Psoas muscle (tissue), 8 donors: ENCODE measurements around the gene RREB1. TPM values are rescaled to one million over a fixed set of nuclear protein-coding genes. Genes with fewer than 3 reads are reported as not detected.

ENCODE experiments used
- ATAC-seq, 4 donors: fragments of 200-7000 bp; cut with Tn5 transposase; one replicate each; pipeline ENCODE4 v1.9.1; 2020; ENCODE audit warnings: moderate library complexity in 3 of 4, mild to moderate bottlenecking in 2 of 4
- DNase-seq, 2 donors: peaks; one replicate each; pipeline ENCODE4 v3.0.0-alpha.2; 2020
- H3K27ac ChIP-seq: fragments of 200-600 bp; one replicate; pipeline ENCODE4 v1.8.0; 2022
- H3K27me3 ChIP-seq, 3 donors: fragments of 200-600 bp in 1 of 3; one replicate each; pipeline versions ENCODE4 v1.6.1 to v1.8.0; 2013 to 2022; ENCODE audit warnings: low read length in 2 of 3, mild to moderate bottlenecking in 2 of 3, moderate library complexity in 1 of 3; ENCODE audit not compliant: insufficient read depth in 3 of 3
- H3K36me3 ChIP-seq, 2 donors: fragments of 200-600 bp in 1 of 2; one replicate each; pipeline versions ENCODE4 v1.6.1 to v1.8.0; 2013 to 2022; ENCODE audit warnings: low read depth in 1 of 2, mild to moderate bottlenecking in 1 of 2, moderate library complexity in 1 of 2; ENCODE audit not compliant: insufficient read depth in 1 of 2
- H3K4me1 ChIP-seq: fragments of 200-600 bp; one replicate; pipeline ENCODE4 v1.8.0; 2022
- H3K4me3 ChIP-seq: fragments of 200-600 bp; one replicate; pipeline ENCODE4 v1.8.0; 2022; ENCODE audit warnings: mild to moderate bottlenecking
- H3K9me3 ChIP-seq: fragments of 200-600 bp; one replicate; pipeline ENCODE4 v1.8.0; 2022
- CTCF ChIP-seq: fragments of 200-600 bp; IDR thresholded peaks from one replicate; pipeline ENCODE4 v1.8.0; 2022; ENCODE audit warnings: antibody characterized with exemption
- WGBS, 3 donors: extraction: QIAGEN DNeasy Blood & Tissue Kit; methylation state at CpG; one replicate each; pipeline versions ENCODE4 v1.1.6 to v1.1.7; 2013; 5-methylcytosine and 5-hydroxymethylcytosine counted together
- intact Hi-C, 2 donors: fragments of 100-400 bp; cut with DNase I; formaldehyde crosslinking; loops; one replicate each; pipeline versions ENCODE4 v1.11.0 to v1.14.2; 2022
- polyA plus RNA-seq, 3 donors: library from polyadenylated mRNA; stranded (reverse); fragments of 200-250 nt; gene quantifications; one replicate each; pipeline ENCODE4 v1.2.3, GENCODE V29; 2013
- total RNA-seq, 4 donors: library from RNA; stranded (reverse); fragmentation: NEBNext Ultra II Directional in 2 of 4; extraction: Animal tissue kit (Norgen Biotek cat#: 25700) in 2 of 4; gene quantifications; one replicate each; pipeline versions ENCODE4 v1.2.1 to v1.2.4, GENCODE V29; 2021 to 2023
- donor health status: healthy with polysubstance abuse.
- donor health status: DM: no; HTN: no; CAD: no; lungs with moderate emphysema.
- donor health status: Bipolar disorder and iron deficiency.
- donor health status: healthy.
- donor health status: DM: yes; HTN: yes; CAD: no.
- donor health status: DM: no; HTN: no; CAD: no.
- donor health status: DM: no; HTN: no; CAD: no.
- donor health status: DM: yes; HTN: yes; CAD: no.

The RREB1 gene
- total and polyA plus RNA-seq, 7 donors, result 4.6 to 49.4 (median 32.7) TPM

DNA sequence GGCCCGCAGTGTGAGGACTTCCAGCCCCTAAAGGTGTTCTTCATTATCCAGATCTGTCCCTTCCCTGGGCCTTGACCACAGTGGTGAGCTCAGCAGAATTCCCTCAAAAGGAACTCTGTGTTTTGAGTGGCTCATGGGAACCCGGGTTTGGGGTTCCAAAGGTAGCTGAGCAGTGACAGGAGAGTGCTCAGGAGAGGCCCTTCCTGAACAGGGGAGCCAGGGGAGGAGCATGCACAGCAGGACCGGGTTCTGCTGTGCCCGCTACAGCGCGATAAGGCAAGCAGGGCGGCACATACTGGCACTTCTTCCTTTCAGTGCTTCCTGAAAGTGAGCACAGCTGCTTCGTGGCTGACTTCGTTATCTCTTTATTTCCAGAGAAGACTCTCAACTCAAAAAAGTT is 117.0 kb downstream of the RREB1 start:
- Histone ChIP-seq H3K4me1 (peaks cover 12% of the 10 kb centered on the region), H3K27me3 (no peaks in the 10 kb centered on the region), H3K36me3 (peaks cover 9 to 76% of the 10 kb centered on the region in 2 donors), H3K9me3 (no peaks in the 10 kb centered on the region), H3K27ac (no peak overlapping the region), H3K4me3 (no peak overlapping the region)
- WGBS, 3 donors, result 72 to 77% (median 75%) methylated on average over 9 of the region's 9 CpGs
- no peak for TF ChIP-seq CTCF
- DNase-seq (no peak), ATAC-seq (no peak)
- intact Hi-C loops, result no loop called here

GRCh38 chr6:7228662-7229375 is 121.1 kb downstream of the RREB1 start:
- no peak for DNase-seq
- no peaks in the 10 kb centered on the region for H3K27me3 ChIP-seq
- no peak overlapping the region for H3K4me3 ChIP-seq
- H3K27ac ChIP-seq, result no peak overlapping the region
- peaks cover 16 to 95% of the 10 kb centered on the region in 2 donors for H3K36me3 ChIP-seq
- intact Hi-C loops, result no loop called here
- no peak for TF ChIP-seq CTCF
- peak; percentile 4 to 28 (median 17) for ATAC-seq
- no peaks in the 10 kb centered on the region for H3K9me3 ChIP-seq
- H3K4me1 ChIP-seq, result no peaks in the 10 kb centered on the region
- 91 to 93% (median 91%) methylated on average over 21 of the region's 21 CpGs for WGBS, 3 donors

DNA sequence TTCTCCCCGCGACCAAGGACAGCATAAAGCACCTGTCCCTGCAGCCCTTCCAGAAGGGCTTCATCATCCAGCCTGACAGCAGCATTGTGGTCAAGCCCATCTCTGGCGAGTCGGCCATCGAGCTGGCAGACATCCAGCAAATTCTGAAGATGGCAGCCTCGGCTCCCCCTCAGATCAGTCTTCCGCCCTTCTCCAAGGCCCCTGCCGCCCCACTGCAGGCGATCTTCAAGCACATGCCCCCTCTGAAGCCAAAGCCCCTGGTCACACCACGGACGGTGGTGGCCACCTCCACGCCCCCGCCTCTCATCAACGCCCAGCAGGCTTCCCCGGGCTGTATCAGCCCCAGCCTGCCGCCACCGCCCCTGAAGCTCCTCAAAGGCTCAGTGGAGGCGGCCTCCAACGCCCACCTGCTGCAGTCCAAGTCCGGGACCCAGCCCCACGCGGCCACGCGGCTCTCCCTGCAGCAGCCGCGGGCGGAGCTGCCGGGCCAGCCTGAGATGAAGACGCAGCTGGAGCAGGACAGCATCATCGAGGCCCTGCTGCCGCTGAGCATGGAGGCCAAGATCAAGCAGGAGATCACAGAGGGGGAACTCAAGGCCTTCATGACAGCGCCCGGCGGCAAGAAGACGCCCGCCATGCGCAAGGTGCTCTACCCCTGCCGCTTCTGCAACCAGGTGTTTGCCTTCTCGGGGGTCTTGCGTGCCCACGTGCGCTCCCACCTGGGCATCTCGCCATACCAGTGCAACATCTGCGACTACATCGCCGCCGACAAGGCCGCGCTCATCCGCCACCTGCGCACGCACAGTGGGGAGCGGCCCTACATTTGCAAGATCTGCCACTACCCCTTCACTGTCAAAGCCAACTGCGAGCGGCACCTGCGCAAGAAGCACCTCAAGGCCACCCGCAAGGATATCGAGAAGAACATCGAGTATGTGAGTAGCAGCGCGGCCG is 121.9 kb downstream of the RREB1 start:
- H3K4me1 ChIP-seq, result no peaks in the 10 kb centered on the region
- H3K4me3 ChIP-seq, result no peak overlapping the region
- 94 to 95% (median 94%) methylated on average over 58 to 62 of the region's 62 CpGs for WGBS, 3 donors
- no peak for TF ChIP-seq CTCF
- intact Hi-C loops, result loop anchor here in 1 of 2 donors (10.0 kb wide), 1 partner anchor 305 kb away; no protein-coding TSS in a partner anchor
- peak; percentile 11 to 26 (median 19) for ATAC-seq
- no peak overlapping the region for H3K27ac ChIP-seq
- H3K9me3 ChIP-seq, result no peaks in the 10 kb centered on the region
- DNase-seq, result no peak
- H3K36me3 ChIP-seq, result peaks cover 16 to 93% of the 10 kb centered on the region in 2 donors
- no peaks in the 10 kb centered on the region for H3K27me3 ChIP-seq

GRCh38 chr6:7230327-7230691 is 122.5 kb downstream of the RREB1 start:
- no peaks in the 10 kb centered on the region for H3K9me3 ChIP-seq
- WGBS, 3 donors, result 95 to 98% (median 98%) methylated on average over 36 to 39 of the region's 39 CpGs
- H3K27me3 ChIP-seq, result no peaks in the 10 kb centered on the region
- no peak for DNase-seq
- intact Hi-C loops, result loop anchor here in 1 of 2 donors (10.0 kb wide), 1 partner anchor 306 kb away; no protein-coding TSS in a partner anchor
- H3K4me3 ChIP-seq, result no peak overlapping the region
- H3K4me1 ChIP-seq, result no peaks in the 10 kb centered on the region
- no peak for TF ChIP-seq CTCF
- no peak overlapping the region for H3K27ac ChIP-seq
- ATAC-seq, result no peak
- H3K36me3 ChIP-seq, result peaks cover 16 to 90% of the 10 kb centered on the region in 2 donors
